GM18511 (cell line): Measurements from ENCODE around the gene AMBP.

ENCODE experiments used
- ATAC-seq: cut with Tn5 transposase; IDR thresholded peaks from one replicate; pipeline ENCODE4 v1.9.1; 2021; ENCODE audit warnings: mild to moderate bottlenecking, moderate library complexity; ENCODE audit not compliant: unreplicated experiment

AMBP gene

DNA sequence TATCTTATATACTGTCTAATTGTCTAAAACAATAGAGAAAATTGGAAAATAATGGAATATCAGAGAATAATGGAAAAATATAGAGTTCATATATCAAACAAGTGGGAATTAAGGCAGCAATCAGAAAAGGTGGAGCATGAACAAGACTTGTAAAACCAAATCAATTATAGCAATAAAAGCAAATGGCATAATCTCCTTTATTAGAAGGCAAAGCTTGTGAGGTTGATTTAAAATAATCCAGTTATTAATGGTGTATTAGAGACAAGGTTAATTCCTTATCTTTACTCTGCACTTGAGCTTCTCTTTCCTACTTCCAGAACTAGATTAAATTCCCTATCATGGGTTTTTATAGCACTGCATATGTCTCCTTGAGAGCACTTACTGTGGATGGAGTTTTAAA lies 64.1 kb downstream of the AMBP start:
- no peak for ATAC-seq

DNA sequence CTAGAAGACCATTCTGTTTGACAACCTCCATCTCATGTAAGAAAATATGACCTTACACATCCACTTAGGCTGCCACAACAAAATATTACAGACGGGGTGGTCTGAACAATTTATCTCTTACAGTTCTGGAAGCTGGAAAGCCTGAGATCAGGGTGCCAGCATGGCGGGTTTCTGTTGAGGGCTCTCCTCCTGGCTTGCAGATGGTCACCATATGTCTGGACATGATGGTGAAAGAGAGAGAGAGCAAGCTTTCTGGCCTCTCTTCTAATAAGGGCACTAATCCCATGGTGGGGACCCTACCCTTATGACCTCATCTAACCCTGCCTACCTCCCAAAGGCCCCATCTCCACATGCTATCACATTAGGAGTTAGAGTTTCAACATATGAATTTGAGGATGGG lies 66.0 kb downstream of the AMBP start:
- ATAC-seq = no peak

DNA sequence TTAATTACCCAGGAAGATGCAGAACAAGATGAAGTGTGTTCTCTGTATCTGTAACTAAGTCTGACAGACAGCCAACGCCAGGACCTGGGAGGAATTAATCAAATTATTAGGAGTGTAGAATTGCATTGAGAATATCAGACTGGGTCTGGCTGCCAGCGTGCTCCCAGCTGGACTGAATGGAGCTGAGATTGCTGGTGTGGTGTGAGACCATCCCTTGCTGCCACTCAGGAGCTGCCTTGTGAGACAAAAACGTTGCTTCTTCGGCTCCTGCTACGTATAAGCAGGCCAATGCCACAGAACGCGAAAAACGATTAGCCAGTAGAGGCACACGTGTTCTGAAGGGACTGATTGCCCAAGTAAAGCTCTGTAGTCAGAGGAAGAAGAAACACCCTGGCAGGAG lies 66.8 kb downstream of the AMBP start:
- no peak for ATAC-seq
